ENCODE measurements around the gene ALS2. TPM values are rescaled to one million over a fixed set of nuclear protein-coding genes. Genes with fewer than 3 reads are reported as not detected.

ALS2 gene
- total and polyA plus RNA-seq, 3 donors from 2014 or later, result 14.0 to 19.2 (median 17.0) TPM

GRCh38 chr2:201794294-201794693 is 13.6 kb upstream of the ALS2 start:
- Histone ChIP-seq H3K27ac (no peak overlapping the region), H3K27me3 (no peaks in the 10 kb centered on the region), H3K4me1 (no peaks in the 10 kb centered on the region), H3K4me3 (no peak overlapping the region), H3K9me3 (no peaks in the 10 kb centered on the region), H3K36me3 (ENCODE audit: low read depth, missing control alignments) (no peaks in the 10 kb centered on the region)
- DNase-seq, result no peak
- 86 to 87% methylated on average over 6 of the region's 6 CpGs for WGBS, 2 donors
- TF ChIP-seq POLR2A (IDR thresholded peaks at IDR 0.05), result no peak
- TF ChIP-seq, protein P1, sequence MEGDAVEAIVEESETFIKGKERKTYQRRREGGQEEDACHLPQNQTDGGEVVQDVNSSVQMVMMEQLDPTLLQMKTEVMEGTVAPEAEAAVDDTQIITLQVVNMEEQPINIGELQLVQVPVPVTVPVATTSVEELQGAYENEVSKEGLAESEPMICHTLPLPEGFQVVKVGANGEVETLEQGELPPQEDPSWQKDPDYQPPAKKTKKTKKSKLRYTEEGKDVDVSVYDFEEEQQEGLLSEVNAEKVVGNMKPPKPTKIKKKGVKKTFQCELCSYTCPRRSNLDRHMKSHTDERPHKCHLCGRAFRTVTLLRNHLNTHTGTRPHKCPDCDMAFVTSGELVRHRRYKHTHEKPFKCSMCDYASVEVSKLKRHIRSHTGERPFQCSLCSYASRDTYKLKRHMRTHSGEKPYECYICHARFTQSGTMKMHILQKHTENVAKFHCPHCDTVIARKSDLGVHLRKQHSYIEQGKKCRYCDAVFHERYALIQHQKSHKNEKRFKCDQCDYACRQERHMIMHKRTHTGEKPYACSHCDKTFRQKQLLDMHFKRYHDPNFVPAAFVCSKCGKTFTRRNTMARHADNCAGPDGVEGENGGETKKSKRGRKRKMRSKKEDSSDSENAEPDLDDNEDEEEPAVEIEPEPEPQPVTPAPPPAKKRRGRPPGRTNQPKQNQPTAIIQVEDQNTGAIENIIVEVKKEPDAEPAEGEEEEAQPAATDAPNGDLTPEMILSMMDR (IDR thresholded peaks at IDR 0.05), result no peak
- intact Hi-C loops (cut with DNase I; ENCODE audit: low total_unique reads), result no loop called here

DNA sequence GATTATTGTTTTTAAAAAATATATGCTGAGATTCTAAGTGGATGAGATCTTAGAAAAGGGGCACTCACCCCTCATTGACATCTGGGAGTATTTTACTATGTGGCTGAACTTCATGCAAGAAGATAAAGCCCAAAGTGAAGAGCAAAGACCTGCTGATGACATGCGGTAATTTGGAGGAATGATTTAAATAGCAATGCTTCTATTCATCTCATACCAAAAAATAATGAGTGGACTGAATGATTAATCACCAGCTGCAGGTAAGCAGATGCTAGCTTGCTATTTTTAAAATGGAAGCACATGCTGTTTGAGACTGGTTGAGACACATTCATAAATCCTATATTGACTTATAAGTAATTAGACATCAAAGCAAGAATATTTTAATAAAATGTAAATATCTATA is 12.9 kb upstream of the ALS2 start:
- WGBS, 2 donors, result 52 to 55% methylated on average over 1 of the region's 1 CpG
- intact Hi-C loops (cut with DNase I; ENCODE audit: low total_unique reads), result no loop called here
- DNase-seq, result no peak
- no peaks in the 10 kb centered on the region for H3K9me3 ChIP-seq
- TF ChIP-seq, protein P1 (IDR thresholded peaks at IDR 0.05), result no peak
- no peak for TF ChIP-seq POLR2A (IDR thresholded peaks at IDR 0.05)
- H3K27ac ChIP-seq, result no peak overlapping the region
- no peaks in the 10 kb centered on the region for H3K36me3 ChIP-seq (ENCODE audit: low read depth, missing control alignments)
- no peaks in the 10 kb centered on the region for H3K4me1 ChIP-seq
- H3K27me3 ChIP-seq, result no peaks in the 10 kb centered on the region
- H3K4me3 ChIP-seq, result no peak overlapping the region

- no peaks in the 10 kb centered on the region for H3K36me3 ChIP-seq (ENCODE audit: low read depth, missing control alignments)
- H3K27ac ChIP-seq, result no peak overlapping the region
- no peak for DNase-seq
- no peak overlapping the region for H3K4me3 ChIP-seq
- no peaks in the 10 kb centered on the region for H3K9me3 ChIP-seq
- no peaks in the 10 kb centered on the region for H3K27me3 ChIP-seq
- intact Hi-C loops (cut with DNase I; ENCODE audit: low total_unique reads), result no loop called here
- no peaks in the 10 kb centered on the region for H3K4me1 ChIP-seq
- TF ChIP-seq POLR2A (IDR thresholded peaks at IDR 0.05), result no peak
- TF ChIP-seq, protein P1 (IDR thresholded peaks at IDR 0.05), result no peak
- 82 to 93% methylated on average over 2 of the region's 2 CpGs for WGBS, 2 donors
Observed at GRCh38 chr2:201790989-201791388, 10.3 kb upstream of the ALS2 start.

- WGBS, 2 donors, result 60 to 74% methylated on average over 3 of the region's 3 CpGs
- DNase-seq, result no peak
- H3K9me3 ChIP-seq, result no peaks in the 10 kb centered on the region
- H3K27ac ChIP-seq, result no peak overlapping the region
- intact Hi-C loops (cut with DNase I; ENCODE audit: low total_unique reads), result no loop called here
- TF ChIP-seq POLR2A (IDR thresholded peaks at IDR 0.05), result no peak
- TF ChIP-seq, protein P1 (IDR thresholded peaks at IDR 0.05), result no peak
- no peaks in the 10 kb centered on the region for H3K4me1 ChIP-seq
- no peak overlapping the region for H3K4me3 ChIP-seq
- H3K27me3 ChIP-seq, result no peaks in the 10 kb centered on the region
- H3K36me3 ChIP-seq (ENCODE audit: low read depth, missing control alignments), result no peaks in the 10 kb centered on the region
Observed at GRCh38 chr2:201790291-201790690, 9.6 kb upstream of the ALS2 start.

- intact Hi-C loops (cut with DNase I; ENCODE audit: low total_unique reads), result no loop called here
- 54 to 61% methylated on average over 2 of the region's 2 CpGs for WGBS, 2 donors
- no peaks in the 10 kb centered on the region for H3K4me1 ChIP-seq
- TF ChIP-seq, protein P1 (IDR thresholded peaks at IDR 0.05), result no peak
- no peak for TF ChIP-seq POLR2A (IDR thresholded peaks at IDR 0.05)
- no peaks in the 10 kb centered on the region for H3K9me3 ChIP-seq
- H3K27me3 ChIP-seq, result no peaks in the 10 kb centered on the region
- no peak for DNase-seq
- no peak overlapping the region for H3K27ac ChIP-seq
- H3K4me3 ChIP-seq, result no peak overlapping the region
- no peaks in the 10 kb centered on the region for H3K36me3 ChIP-seq (ENCODE audit: low read depth, missing control alignments)
Observed at GRCh38 chr2:201789395-201789794, 8.7 kb upstream of the ALS2 start.

All from testis (tissue), 3 donors.